GM23248 (cell line): ENCODE data around the gene IGLON5. TPM values are rescaled to one million over a fixed set of nuclear protein-coding genes. Genes with fewer than 3 reads are reported as not detected.

Experiments
- DNase-seq: peaks from one replicate; pipeline ENCODE4 v3.0.0-alpha.2; 2015
- H2AFZ ChIP-seq: fragments of 200-600 bp; sonication (generic); 2 replicates; pipeline ENCODE4 v1.6.1; 2016; ENCODE audit warnings: antibody characterized with exemption
- H3F3A ChIP-seq: fragments of 200-600 bp; sonication (generic); 2 replicates; pipeline ENCODE4 v1.6.1; 2016; ENCODE audit warnings: mild to moderate bottlenecking, antibody characterized with exemption, mixed run types; ENCODE audit not compliant: insufficient read depth
- H3K27ac ChIP-seq: fragments of 200-600 bp; sonication (generic); 2 replicates; pipeline ENCODE4 v1.5.1; 2016; ENCODE audit warnings: mild to moderate bottlenecking
- H3K27me3 ChIP-seq: fragments of 200-600 bp; sonication (generic); replicated peaks from 2 replicates; pipeline ENCODE4 v1.6.1; 2016; ENCODE audit warnings: mild to moderate bottlenecking; ENCODE audit not compliant: insufficient read depth
- H3K36me3 ChIP-seq: fragments of 200-600 bp; sonication (generic); 2 replicates; pipeline ENCODE4 v1.6.1; 2016; ENCODE audit warnings: low read depth, mild to moderate bottlenecking
- H3K4me1 ChIP-seq: fragments of 200-600 bp; sonication (generic); 2 replicates; pipeline ENCODE4 v1.6.1; 2016; ENCODE audit warnings: mild to moderate bottlenecking; ENCODE audit not compliant: insufficient read depth
- H3K4me2 ChIP-seq: fragments of 200-600 bp; sonication (generic); one replicate; pipeline ENCODE4 v1.6.1; 2016; ENCODE audit warnings: mild to moderate bottlenecking; ENCODE audit not compliant: unreplicated experiment
- H3K4me3 ChIP-seq: fragments of 200-600 bp; sonication (generic); 2 replicates; pipeline ENCODE4 v1.5.1; 2016; ENCODE audit warnings: mild to moderate bottlenecking
- H3K79me2 ChIP-seq: fragments of 200-600 bp; sonication (generic); 2 replicates; pipeline ENCODE4 v1.6.1; 2016; ENCODE audit warnings: mild to moderate bottlenecking; ENCODE audit not compliant: insufficient read depth
- H3K9ac ChIP-seq: fragments of 200-600 bp; sonication (generic); 2 replicates; pipeline ENCODE4 v1.6.1; 2016; ENCODE audit warnings: mild to moderate bottlenecking
- H3K9me2 ChIP-seq: fragments of 200-600 bp; sonication (generic); 2 replicates; pipeline ENCODE4 v1.6.1; 2016; ENCODE audit warnings: mixed run types, mild to moderate bottlenecking, moderate library complexity; ENCODE audit not compliant: insufficient read depth
- H3K9me3 ChIP-seq: fragments of 200-600 bp; sonication (generic); one replicate; pipeline ENCODE4 v1.6.1; 2017; ENCODE audit warnings: low read depth
- H4K20me1 ChIP-seq: fragments of 200-600 bp; sonication (generic); 2 replicates; pipeline ENCODE4 v1.6.0; 2016; ENCODE audit not compliant: insufficient read depth
- EZH2 ChIP-seq: fragments of 200-600 bp; sonication (generic); IDR thresholded peaks from 2 replicates; pipeline ENCODE4 v1.6.1; 2018; ENCODE audit warnings: antibody characterized with exemption, mild to moderate bottlenecking; ENCODE audit not compliant: insufficient read depth, poor library complexity, severe bottlenecking
- EZH2phosphoT487 ChIP-seq: fragments of 200-600 bp; sonication (generic); IDR thresholded peaks from 2 replicates; pipeline ENCODE4 v1.6.1; 2018; ENCODE audit warnings: antibody characterized with exemption, moderate library complexity, mild to moderate bottlenecking, low read depth; ENCODE audit not compliant: insufficient read depth
- WGBS, 2 experiments: methylation state at CpG; one replicate each; pipeline ENCODE4 v1.1.6; 2015 to 2017; ENCODE audit warnings: low lambda C conversion rate in 2 of 2, low coverage in 1 of 2; ENCODE audit errors: missing lambda C conversion rate in 2 of 2; 5-methylcytosine and 5-hydroxymethylcytosine counted together
- in situ Hi-C: fragments of 300-500 bp; cut with MboI; formaldehyde crosslinking; loops from 2 replicates; pipeline ENCODE4 v1.15.0; 2020
- polyA plus RNA-seq: library from polyadenylated mRNA; unstranded; fragments of >200 nt; fragmentation: Nextera tagmentation; extraction: Ambion mirVana; gene quantifications from 2 replicates; pipeline ENCODE4 v1.2.1, GENCODE V29; 2016
- total RNA-seq: library from RNA; depleted of rRNA; stranded (reverse); fragments of >200 nt; shearing (Covaris generic); gene quantifications from 2 replicates; pipeline ENCODE4 v1.2.3, GENCODE V29; 2014

Gene IGLON5
- total and polyA plus RNA-seq, 2 experiments from 2014 or later, result not detected

DNA sequence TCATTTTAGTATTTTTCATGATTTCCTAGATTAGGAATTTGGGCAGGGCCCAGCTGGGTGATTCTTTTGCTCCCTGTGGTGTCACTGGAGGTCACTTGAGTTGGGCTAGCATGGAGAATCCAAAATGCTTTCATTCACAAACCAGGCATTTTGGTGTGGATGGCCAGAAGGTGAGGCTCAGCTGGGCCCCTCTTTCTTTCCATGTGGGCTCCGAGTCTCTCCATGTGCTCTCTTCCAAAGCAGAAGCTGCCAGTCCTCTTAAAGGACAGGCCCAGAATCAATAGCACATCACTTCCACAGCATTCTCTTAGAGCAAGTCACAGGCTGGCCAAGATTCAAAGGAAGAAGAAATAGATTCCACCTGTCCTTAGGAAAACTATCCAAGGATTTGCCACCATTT, 21.8 kb upstream of the IGLON5 start:
- Histone ChIP-seq H3K4me2 (no peak overlapping the region), H3K4me1 (no peaks in the 10 kb centered on the region), H3K4me3 (no peak overlapping the region), H3K27me3 (no peaks in the 10 kb centered on the region; the same call in 1 of the 2 replicates), H3K9me3 (no peaks in the 10 kb centered on the region), H3F3A (no peaks in the 10 kb centered on the region), H4K20me1 (no peaks in the 10 kb centered on the region), H3K36me3 (no peaks in the 10 kb centered on the region), H2AFZ (no peak overlapping the region), H3K9ac (no peak overlapping the region), H3K9me2 (no peaks in the 10 kb centered on the region), H3K27ac (no peak overlapping the region), H3K79me2 (no peaks in the 10 kb centered on the region)
- DNase-seq, result no peak
- in situ Hi-C loops, result no loop called here
- no peak for TF ChIP-seq EZH2
- WGBS, 2 experiments, result 31 to 41% methylated on average over 1 of the region's 1 CpG

DNA sequence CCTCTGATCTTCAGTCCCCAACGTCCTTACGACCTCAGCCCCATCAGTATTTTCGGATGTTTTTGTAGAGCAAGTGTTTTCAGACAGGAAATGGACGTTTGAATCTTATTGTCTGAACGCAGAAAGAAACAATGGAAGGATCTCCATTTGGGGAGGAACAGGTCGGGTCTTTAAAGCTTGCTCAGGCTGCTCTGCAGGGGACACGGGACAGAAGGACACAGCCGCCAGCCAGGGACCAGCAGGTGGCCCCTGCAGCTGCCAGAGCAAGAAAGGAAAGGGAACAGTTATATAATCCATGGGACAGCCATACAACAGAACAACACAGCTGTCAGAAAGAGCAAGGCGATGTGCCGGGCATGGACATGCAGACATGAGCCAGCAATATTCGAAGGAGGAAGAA, 18.5 kb upstream of the IGLON5 start:
- H3K9me2 ChIP-seq, result no peaks in the 10 kb centered on the region
- in situ Hi-C loops, result no loop called here
- H3K79me2 ChIP-seq, result no peaks in the 10 kb centered on the region
- WGBS, 2 experiments, result 17 to 18% methylated on average over 11 of the region's 11 CpGs
- no peak overlapping the region for H3K27ac ChIP-seq
- H3K36me3 ChIP-seq, result no peaks in the 10 kb centered on the region
- no peaks in the 10 kb centered on the region for H3K4me1 ChIP-seq
- H3K27me3 ChIP-seq, result no peaks in the 10 kb centered on the region; the same call in 1 of the 2 replicates
- DNase-seq, result no peak
- H3K4me2 ChIP-seq, result no peak overlapping the region
- H3F3A ChIP-seq, result no peaks in the 10 kb centered on the region
- TF ChIP-seq EZH2phosphoT487 (no peak), EZH2 (no peak)
- H2AFZ ChIP-seq, result no peak overlapping the region
- H4K20me1 ChIP-seq, result no peaks in the 10 kb centered on the region
- no peak overlapping the region for H3K9ac ChIP-seq
- H3K9me3 ChIP-seq, result no peaks in the 10 kb centered on the region
- H3K4me3 ChIP-seq, result no peak overlapping the region

DNA sequence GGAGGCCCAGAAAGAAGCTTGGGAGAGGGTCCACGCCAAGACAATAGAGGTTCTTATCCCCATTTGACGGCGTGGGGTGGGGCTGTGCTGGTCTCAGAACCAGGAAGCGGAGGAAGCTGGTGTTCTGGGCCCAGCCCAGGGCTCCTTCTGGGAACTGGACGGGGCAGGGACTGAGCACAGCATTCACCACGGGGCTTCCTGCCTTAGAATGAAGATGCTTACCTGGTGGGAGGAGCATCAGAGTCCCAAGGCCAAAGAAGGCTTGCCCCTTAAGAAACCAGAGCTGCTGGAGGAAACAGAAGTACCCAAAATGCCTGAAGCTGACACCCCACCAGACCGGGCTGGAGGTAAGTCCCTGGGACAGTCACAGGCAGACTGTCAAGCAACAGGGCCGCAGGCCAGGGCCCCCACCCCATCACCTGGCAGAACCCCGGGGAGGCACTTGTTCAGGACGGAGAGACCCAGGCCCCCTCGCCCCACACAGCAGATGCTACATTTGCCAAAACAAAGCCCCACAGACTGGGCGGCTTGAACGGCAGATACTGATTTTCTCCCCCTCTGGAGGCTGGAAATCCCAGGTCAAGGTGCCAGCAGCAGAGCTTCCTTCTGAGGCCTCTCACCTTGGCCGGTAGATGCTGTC, 17.8 kb upstream of the IGLON5 start:
- H3K9me3 ChIP-seq, result no peaks in the 10 kb centered on the region
- no peak for DNase-seq
- in situ Hi-C loops, result no loop called here

GRCh38 chr19:51294211-51294976, 17.1 kb upstream of the IGLON5 start:
- TF ChIP-seq EZH2phosphoT487 (no peak), EZH2 (no peak)
- H4K20me1 ChIP-seq, result no peaks in the 10 kb centered on the region
- DNase-seq, result no peak
- no peaks in the 10 kb centered on the region for H3K36me3 ChIP-seq
- no peak overlapping the region for H3K4me3 ChIP-seq
- H3K9ac ChIP-seq, result no peak overlapping the region
- H3K27ac ChIP-seq, result no peak overlapping the region
- 52 to 56% methylated on average over 23 of the region's 23 CpGs for WGBS, 2 experiments
- no peak overlapping the region for H2AFZ ChIP-seq
- H3K27me3 ChIP-seq, result no peaks in the 10 kb centered on the region; the same call in 1 of the 2 replicates
- H3K4me2 ChIP-seq, result no peak overlapping the region
- in situ Hi-C loops, result no loop called here
- H3K4me1 ChIP-seq, result no peaks in the 10 kb centered on the region
- no peaks in the 10 kb centered on the region for H3K9me3 ChIP-seq
- H3K79me2 ChIP-seq, result no peaks in the 10 kb centered on the region
- no peaks in the 10 kb centered on the region for H3F3A ChIP-seq
- H3K9me2 ChIP-seq, result no peaks in the 10 kb centered on the region

More for the DNA sequence above, 17.8 kb upstream of the IGLON5 start:
- H2AFZ ChIP-seq, result no peak overlapping the region
- H3K27me3 ChIP-seq, result no peaks in the 10 kb centered on the region; the same call in 1 of the 2 replicates
- no peaks in the 10 kb centered on the region for H3F3A ChIP-seq
- WGBS, 2 experiments, result 28 to 31% methylated on average over 14 of the region's 14 CpGs
- no peak overlapping the region for H3K9ac ChIP-seq
- H3K36me3 ChIP-seq, result no peaks in the 10 kb centered on the region
- no peak overlapping the region for H3K4me2 ChIP-seq
- H3K4me1 ChIP-seq, result no peaks in the 10 kb centered on the region
- no peak overlapping the region for H3K4me3 ChIP-seq
- no peaks in the 10 kb centered on the region for H3K9me2 ChIP-seq
- no peak overlapping the region for H3K27ac ChIP-seq
- no peaks in the 10 kb centered on the region for H4K20me1 ChIP-seq
- TF ChIP-seq EZH2phosphoT487, result no peak
- no peak for TF ChIP-seq EZH2
- no peaks in the 10 kb centered on the region for H3K79me2 ChIP-seq
